Ovary (tissue), 9 donors: ENCODE data around the gene SUCO. TPM values are rescaled to one million over a fixed set of nuclear protein-coding genes. Genes with fewer than 3 reads are reported as not detected.

Experiments used
- DNase-seq, 5 donors: peaks; one replicate each; pipeline ENCODE4 v3.0.0-alpha.2; 2019 to 2020
- H3K27ac ChIP-seq, 2 donors: fragments of 200-600 bp; one replicate each; pipeline versions ENCODE4 v1.5.1 to v1.8.0; 2019 to 2022
- H3K27me3 ChIP-seq: fragments of 200-600 bp; one replicate; pipeline ENCODE4 v1.8.0; 2022
- H3K36me3 ChIP-seq: fragments of 200-600 bp; sonication (generic); one replicate; pipeline ENCODE4 v1.5.1; 2019
- H3K4me1 ChIP-seq: one replicate; pipeline ENCODE4 v1.8.1; 2013; ENCODE audit warnings: mild to moderate bottlenecking, moderate library complexity; ENCODE audit not compliant: insufficient read depth
- H3K4me3 ChIP-seq: fragments of 200-600 bp; sonication (generic); one replicate; pipeline ENCODE4 v1.5.1; 2017
- H3K9me3 ChIP-seq, 2 donors: fragments of 200-600 bp in 1 of 2; sonication (generic) in 1 of 2; one replicate each; pipeline versions ENCODE4 v1.5.1 to v1.8.1; 2013 to 2019; ENCODE audit warnings: mild to moderate bottlenecking in 1 of 2, moderate library complexity in 1 of 2
- CTCF ChIP-seq, 3 donors: fragments of 450-650 bp in 2 of 3; fragments of 200-600 bp in 1 of 3; IDR thresholded peaks; one replicate each; pipeline versions ENCODE4 v1.5.1 to v1.8.0; 2016 to 2022; ENCODE audit warnings: antibody characterized with exemption in 3 of 3, mild to moderate bottlenecking in 1 of 3
- EP300 ChIP-seq: sonication (generic); formaldehyde crosslinking; IDR thresholded peaks from one replicate; pipeline ENCODE4 v1.6.1; 2017; ENCODE audit warnings: antibody characterized with exemption
- POLR2A ChIP-seq: fragments of 450-650 bp; IDR thresholded peaks from one replicate; pipeline ENCODE4 v1.6.1; 2017; ENCODE audit warnings: antibody characterized with exemption, mild to moderate bottlenecking, moderate library complexity
- WGBS, 3 donors: extraction: QIAGEN DNeasy Blood & Tissue Kit in 1 of 3; methylation state at CpG; one replicate each; pipeline versions ENCODE4 v1.1.5 to v1.1.7; 2013 to 2017; 5-methylcytosine and 5-hydroxymethylcytosine counted together
- intact Hi-C, 4 donors: fragments of 100-400 bp; cut with DNase I; formaldehyde crosslinking; loops; one replicate each; pipeline versions ENCODE4 v1.11.0 to v1.15.1; 2022 to 2023
- polyA plus RNA-seq, 2 donors: library from polyadenylated mRNA; stranded (reverse); fragments of 200-250 nt in 1 of 2; fragments of 350-450 nt in 1 of 2; fragmentation: Illumina TruSeq in 1 of 2; extraction: RNeasy Lipid Tissue Mini Kit (QIAGEN cat#74804) in 1 of 2; gene quantifications; one replicate each; pipeline ENCODE4 v1.2.3, GENCODE V29; 2013 to 2014
- small RNA-seq: library from RNA; depleted of rRNA; stranded (forward); fragments of <200 nt; gene quantifications from one replicate; pipeline ENCODE3, GENCODE V24; 2016
- total RNA-seq, 7 donors: library from RNA; depleted of rRNA in 2 of 7; stranded (reverse); fragments of >200 nt in 2 of 7; fragmentation: NEBNext Ultra II Directional in 3 of 7; extraction: Animal tissue kit (Norgen Biotek cat#: 25700) in 3 of 7; gene quantifications; one replicate each; pipeline versions ENCODE4 v1.1.0 to v1.2.4, GENCODE V29; 2016 to 2023
- donor health status: DM: no; HTN: no; CAD: no; lungs with moderate emphysema.
- donor health status: DM: no; HTN: no; CAD: no.
- donor health status: Bipolar disorder and iron deficiency.
- donor health status: DM: yes; HTN: yes; CAD: no.
- donor health status: DM: no; HTN: no; CAD: no.
- donor health status: DM: yes; HTN: yes; CAD: no.

The SUCO gene
- total and polyA plus RNA-seq, 9 donors = 14.0 to 68.1 (median 55.5) TPM

- intact Hi-C loops = no loop called here
Observed at GRCh38 chr1:172661107-172661506, 128.2 kb downstream of the SUCO start.

More at GRCh38 chr1:172661107-172661506, 128.2 kb downstream of the SUCO start:
- TF ChIP-seq POLR2A (no peak), CTCF (IDR thresholded peaks at IDR 0.05) (no peak), EP300 (no peak)
- H3K4me1 ChIP-seq = no peaks in the 10 kb centered on the region
- H3K36me3 ChIP-seq = no peaks in the 10 kb centered on the region
- no peak for DNase-seq
- WGBS, 3 donors = 80 to 85% (median 83%) methylated on average over 3 of the region's 3 CpGs
- no peaks in the 10 kb centered on the region for H3K27me3 ChIP-seq
- H3K27ac ChIP-seq = no peak overlapping the region
- no peaks in the 10 kb centered on the region for H3K9me3 ChIP-seq
- H3K4me3 ChIP-seq = no peak overlapping the region

Small RNAs within 50 kb of the gene (small RNA-seq; reads per million reads assigned to genes)
- gene RNU6-693P = not detected

Other genes with a start within 250 kb of the SUCO start
- gene C1orf105, start 112.5 kb upstream of the SUCO start, total RNA-seq = not detected
- gene C1orf105, start 112.5 kb upstream of the SUCO start, polyA plus RNA-seq = not detected
- 10 to 100 TPM; 21.1 to 27.9 (median 24.8) TPM for gene PIGC, start 89.1 kb upstream of the SUCO start, total RNA-seq
- 10 to 100 TPM; 37.3 to 49.3 TPM for gene PIGC, start 89.1 kb upstream of the SUCO start, polyA plus RNA-seq
- gene FASLG, start 126.0 kb downstream of the SUCO start, total RNA-seq = under 1 TPM in 3 of 7 donors, not detected in 4; 0.23 to 0.34 (median 0.31) TPM
- gene FASLG, start 126.0 kb downstream of the SUCO start, polyA plus RNA-seq = under 1 TPM; 0.07 to 0.83 TPM